GM11168 (cell line): ENCODE results near the gene ASB8.
"Not testable (repeated sequence)": the region's sequence is repeated elsewhere in the genome, so short reads cannot be mapped to it uniquely, and the experiment has no call there.

Experiments used
- in situ Hi-C: fragments of 300-500 bp; cut with MboI; formaldehyde crosslinking; loops from one replicate; pipeline ENCODE4 v1.12.0; 2022; ENCODE audit warnings: low sequenced_read_pairs; ENCODE audit not compliant: unreplicated experiment

The ASB8 gene

GRCh38 chr12:48151103-48151771, 6.1 kb downstream of the ASB8 start:
- in situ Hi-C loops: no loop called here

- in situ Hi-C loops: no loop called here
Measured at GRCh38 chr12:48145981-48146380, 11.3 kb downstream of the ASB8 start.

GRCh38 chr12:48143898-48144297, 13.4 kb downstream of the ASB8 start:
- in situ Hi-C loops: no loop called here

- in situ Hi-C loops: no loop called here
Measured at GRCh38 chr12:48142818-48143674, 14.3 kb downstream of the ASB8 start.

GRCh38 chr12:48135027-48135426, 22.3 kb downstream of the ASB8 start:
- in situ Hi-C loops: no loop called here

- in situ Hi-C loops: no loop called here
Measured at GRCh38 chr12:48132826-48133225, 24.5 kb downstream of the ASB8 start.

GRCh38 chr12:48131517-48131916, 25.8 kb downstream of the ASB8 start:
- in situ Hi-C loops: no loop called here

GRCh38 chr12:48129376-48129775, 27.9 kb downstream of the ASB8 start:
- in situ Hi-C loops: no loop called here

- in situ Hi-C loops: no loop called here
Measured at GRCh38 chr12:48128800-48129199, 28.5 kb downstream of the ASB8 start.

GRCh38 chr12:48126953-48127630, 30.2 kb downstream of the ASB8 start:
- in situ Hi-C loops: no loop called here

- in situ Hi-C loops: no loop called here
Measured at GRCh38 chr12:48125985-48126384, 31.3 kb downstream of the ASB8 start.

GRCh38 chr12:48125542-48125941, 31.8 kb downstream of the ASB8 start:
- in situ Hi-C loops: not testable (repeated sequence)

GRCh38 chr12:48123169-48123568, 34.1 kb downstream of the ASB8 start:
- in situ Hi-C loops: no loop called here

- in situ Hi-C loops: no loop called here
Measured at GRCh38 chr12:48122065-48122834, 35.1 kb downstream of the ASB8 start.

- in situ Hi-C loops: no loop called here
Measured at GRCh38 chr12:48121522-48121921, 35.8 kb downstream of the ASB8 start.

GRCh38 chr12:48119834-48120195, 37.5 kb downstream of the ASB8 start:
- in situ Hi-C loops: no loop called here

- in situ Hi-C loops: no loop called here
Measured at GRCh38 chr12:48119078-48119833, 38.1 kb downstream of the ASB8 start, which contains the start of gene PFKM. Gene PFKM, plus strand, starts transcription at chr12:48119364. Its CDS starts 3,411 bp downstream, at chr12:48122775.

- in situ Hi-C loops: no loop called here
Measured at GRCh38 chr12:48118284-48118871, 38.9 kb downstream of the ASB8 start.

GRCh38 chr12:48115957-48116356, 41.4 kb downstream of the ASB8 start:
- in situ Hi-C loops: no loop called here
